Right hindlimb (tissue), 1 donor: ENCODE measurements around the gene MMS22L.
"Not testable (repeated sequence)": the region's sequence is repeated elsewhere in the genome, so short reads cannot be mapped to it uniquely, and the experiment has no call there.

Experiments
- DNase-seq: peaks from one replicate; pipeline ENCODE4 v3.0.0-alpha.2; 2018

The MMS22L gene

GRCh38 chr6:97218912-97219311 is 64.1 kb downstream of the MMS22L start:
- DNase-seq, result no peak

- DNase-seq, result peak; percentile 16
Measured at GRCh38 chr6:97215157-97215769, 67.8 kb downstream of the MMS22L start.

GRCh38 chr6:97214671-97215070 is 68.3 kb downstream of the MMS22L start:
- DNase-seq, result no peak

GRCh38 chr6:97207383-97207782 is 75.6 kb downstream of the MMS22L start:
- DNase-seq, result no peak

- no peak for DNase-seq
Measured at GRCh38 chr6:97205966-97206365, 77.0 kb downstream of the MMS22L start.

- DNase-seq, result no peak
Measured at GRCh38 chr6:97203343-97203742, 79.7 kb downstream of the MMS22L start.

- DNase-seq, result no peak
Measured at GRCh38 chr6:97198046-97198565, 84.9 kb downstream of the MMS22L start.

- DNase-seq, result no peak
Measured at GRCh38 chr6:97195117-97195516, 87.9 kb downstream of the MMS22L start.

GRCh38 chr6:97189767-97190166 is 93.2 kb downstream of the MMS22L start:
- DNase-seq, result no peak

GRCh38 chr6:97187951-97188350 is 95.1 kb downstream of the MMS22L start:
- DNase-seq, result no peak

GRCh38 chr6:97186416-97186999 is 96.5 kb downstream of the MMS22L start:
- peak; percentile 46 for DNase-seq

GRCh38 chr6:97177905-97178304 is 105.1 kb downstream of the MMS22L start:
- no peak for DNase-seq

GRCh38 chr6:97176468-97176867 is 106.5 kb downstream of the MMS22L start:
- DNase-seq, result no peak

- DNase-seq, result no peak
Measured at GRCh38 chr6:97175806-97176205, 107.2 kb downstream of the MMS22L start.

- DNase-seq, result no peak
Measured at GRCh38 chr6:97174471-97174870, 108.5 kb downstream of the MMS22L start.

- no peak for DNase-seq
Measured at GRCh38 chr6:97160280-97160679, 122.7 kb downstream of the MMS22L start.

- not testable (repeated sequence) for DNase-seq
Measured at GRCh38 chr6:97155447-97155846, 127.6 kb downstream of the MMS22L start.

GRCh38 chr6:97154015-97154414 is 129.0 kb downstream of the MMS22L start:
- no peak for DNase-seq

- no peak for DNase-seq
Measured at GRCh38 chr6:97151601-97152000, 131.4 kb downstream of the MMS22L start.

- DNase-seq, result no peak
Measured at GRCh38 chr6:97150932-97151331, 132.1 kb downstream of the MMS22L start.

GRCh38 chr6:97147421-97147820 is 135.6 kb downstream of the MMS22L start:
- no peak for DNase-seq

- no peak for DNase-seq
Measured at GRCh38 chr6:97145691-97146090, 137.3 kb downstream of the MMS22L start.

GRCh38 chr6:97141756-97142155 is 141.3 kb downstream of the MMS22L start:
- DNase-seq, result no peak

GRCh38 chr6:97138581-97138980 is 144.4 kb downstream of the MMS22L start:
- no peak for DNase-seq
